Cardiac muscle cell (in vitro differentiated cells and primary cell): ENCODE results near the gene TAS2R40. TPM values are rescaled to one million over a fixed set of nuclear protein-coding genes. Genes with fewer than 3 reads are reported as not detected.

Experiments
- DNase-seq, 2 donors: peaks; one replicate each; pipeline versions ENCODE4 v3.0.0 to v3.0.0-alpha.2; 2010 to 2017; ENCODE audit warnings: low read depth in 1 of 2, low spot score in 1 of 2
- H3K27ac ChIP-seq: fragments of 200-600 bp; sonication (generic); 2 replicates; pipeline ENCODE4 v1.5.1; 2016
- H3K27me3 ChIP-seq: fragments of 200-600 bp; sonication (generic); 2 replicates; pipeline ENCODE4 v1.6.0; 2016; ENCODE audit warnings: control low read depth
- H3K36me3 ChIP-seq: fragments of 200-600 bp; sonication (generic); 2 replicates; pipeline ENCODE4 v1.5.1; 2016; ENCODE audit warnings: control low read depth
- H3K4me1 ChIP-seq: fragments of 200-600 bp; sonication (generic); 2 replicates; pipeline ENCODE4 v1.8.1; 2017; ENCODE audit warnings: low read depth, mild to moderate bottlenecking, mixed run types
- H3K4me3 ChIP-seq: fragments of 200-600 bp; sonication (generic); 2 replicates; pipeline ENCODE4 v1.5.1; 2016; ENCODE audit warnings: mild to moderate bottlenecking
- H3K9me3 ChIP-seq: fragments of 200-600 bp; sonication (generic); 2 replicates; pipeline ENCODE4 v1.5.1; 2017; ENCODE audit warnings: low read depth, mild to moderate bottlenecking, control low read depth
- polyA plus RNA-seq: library from polyadenylated mRNA; unstranded; fragments of >200 nt; fragmentation: Nextera tagmentation; extraction: Ambion mirVana; gene quantifications from 2 replicates; pipeline ENCODE4 v1.2.1, GENCODE V29; 2016
- total RNA-seq: library from RNA; depleted of rRNA; stranded (reverse); fragments of >200 nt; gene quantifications from 2 replicates; pipeline ENCODE4 v1.2.3, GENCODE V29; 2016
- TF ChIP-seq, protein P1 (sequence below): IDR thresholded peaks from 2 replicates; pipeline ENCODE4 v1.5.1; 2012; ENCODE audit warnings: low read depth, mild to moderate bottlenecking, low read length

The TAS2R40 gene
- total and polyA plus RNA-seq, 2 experiments from 2014 or later, result not detected

DNA sequence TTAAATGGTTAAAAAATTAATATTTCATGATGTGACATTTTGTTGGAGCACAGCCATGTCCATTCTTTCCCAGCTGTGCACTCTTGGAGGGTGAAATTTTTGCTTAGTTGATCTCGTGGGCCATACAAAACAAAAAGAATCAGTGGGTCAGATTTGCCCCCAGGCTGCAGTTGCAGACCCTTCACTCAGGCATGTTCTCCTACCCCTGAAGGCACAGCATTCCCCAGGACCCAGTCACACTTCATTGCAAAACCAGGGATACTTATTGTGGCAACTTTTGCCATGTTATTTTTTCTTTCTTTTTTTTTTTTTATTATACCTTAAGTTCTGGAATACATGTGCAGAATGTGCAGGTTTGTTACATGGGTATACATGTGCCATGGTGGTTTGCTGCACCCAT is 6.0 kb downstream of the TAS2R40 start:
- TF ChIP-seq, protein P1, sequence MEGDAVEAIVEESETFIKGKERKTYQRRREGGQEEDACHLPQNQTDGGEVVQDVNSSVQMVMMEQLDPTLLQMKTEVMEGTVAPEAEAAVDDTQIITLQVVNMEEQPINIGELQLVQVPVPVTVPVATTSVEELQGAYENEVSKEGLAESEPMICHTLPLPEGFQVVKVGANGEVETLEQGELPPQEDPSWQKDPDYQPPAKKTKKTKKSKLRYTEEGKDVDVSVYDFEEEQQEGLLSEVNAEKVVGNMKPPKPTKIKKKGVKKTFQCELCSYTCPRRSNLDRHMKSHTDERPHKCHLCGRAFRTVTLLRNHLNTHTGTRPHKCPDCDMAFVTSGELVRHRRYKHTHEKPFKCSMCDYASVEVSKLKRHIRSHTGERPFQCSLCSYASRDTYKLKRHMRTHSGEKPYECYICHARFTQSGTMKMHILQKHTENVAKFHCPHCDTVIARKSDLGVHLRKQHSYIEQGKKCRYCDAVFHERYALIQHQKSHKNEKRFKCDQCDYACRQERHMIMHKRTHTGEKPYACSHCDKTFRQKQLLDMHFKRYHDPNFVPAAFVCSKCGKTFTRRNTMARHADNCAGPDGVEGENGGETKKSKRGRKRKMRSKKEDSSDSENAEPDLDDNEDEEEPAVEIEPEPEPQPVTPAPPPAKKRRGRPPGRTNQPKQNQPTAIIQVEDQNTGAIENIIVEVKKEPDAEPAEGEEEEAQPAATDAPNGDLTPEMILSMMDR, result no peak
- no peak for DNase-seq
- Histone ChIP-seq H3K36me3 (no peaks in the 10 kb centered on the region), H3K9me3 (no peaks in the 10 kb centered on the region), H3K27me3 (peaks cover under 1% of the 10 kb centered on the region), H3K4me1 (no peaks in the 10 kb centered on the region), H3K27ac (no peak overlapping the region), H3K4me3 (no peak overlapping the region)

DNA sequence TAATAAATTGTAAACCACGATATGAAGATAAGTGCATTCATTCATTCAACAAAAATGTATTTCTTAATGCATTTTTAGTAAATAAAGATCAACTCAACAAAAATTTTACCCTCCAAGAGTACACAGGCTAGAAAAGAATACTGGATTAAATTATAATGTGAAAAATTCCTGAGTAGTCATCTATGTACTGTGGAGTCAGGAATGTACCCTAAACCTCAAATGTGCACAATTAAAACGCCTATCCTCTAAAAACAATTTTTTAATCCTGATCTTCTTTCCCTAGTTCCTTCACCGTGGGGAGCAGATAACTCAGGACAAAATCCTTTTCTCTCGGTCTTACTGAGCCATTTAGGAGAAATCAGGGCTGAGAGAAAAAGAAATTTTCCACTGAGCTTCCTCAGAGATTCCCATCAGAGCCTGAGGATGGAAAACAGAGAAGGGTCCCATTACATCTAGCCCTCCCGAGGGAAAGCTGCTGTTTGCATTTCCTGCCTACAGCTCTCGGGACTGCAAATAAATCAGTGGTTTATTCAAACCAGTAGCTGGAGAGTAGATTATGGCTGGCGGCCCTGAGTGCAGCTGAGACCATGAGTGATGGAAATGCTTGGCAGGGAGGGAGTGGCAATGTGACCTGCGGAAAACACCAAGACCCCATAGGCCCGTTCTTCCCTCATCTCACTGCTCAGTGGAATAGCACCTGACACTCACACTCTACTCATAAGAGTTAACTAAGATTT is 7.4 kb downstream of the TAS2R40 start:
- peak in 1 of 2 donors; percentile 30 for DNase-seq
- TF ChIP-seq, protein P1, result no peak
- Histone ChIP-seq H3K9me3 (no peaks in the 10 kb centered on the region), H3K27me3 (no peaks in the 10 kb centered on the region), H3K27ac (no peak overlapping the region), H3K4me1 (no peaks in the 10 kb centered on the region), H3K4me3 (no peak overlapping the region), H3K36me3 (no peaks in the 10 kb centered on the region)

DNA sequence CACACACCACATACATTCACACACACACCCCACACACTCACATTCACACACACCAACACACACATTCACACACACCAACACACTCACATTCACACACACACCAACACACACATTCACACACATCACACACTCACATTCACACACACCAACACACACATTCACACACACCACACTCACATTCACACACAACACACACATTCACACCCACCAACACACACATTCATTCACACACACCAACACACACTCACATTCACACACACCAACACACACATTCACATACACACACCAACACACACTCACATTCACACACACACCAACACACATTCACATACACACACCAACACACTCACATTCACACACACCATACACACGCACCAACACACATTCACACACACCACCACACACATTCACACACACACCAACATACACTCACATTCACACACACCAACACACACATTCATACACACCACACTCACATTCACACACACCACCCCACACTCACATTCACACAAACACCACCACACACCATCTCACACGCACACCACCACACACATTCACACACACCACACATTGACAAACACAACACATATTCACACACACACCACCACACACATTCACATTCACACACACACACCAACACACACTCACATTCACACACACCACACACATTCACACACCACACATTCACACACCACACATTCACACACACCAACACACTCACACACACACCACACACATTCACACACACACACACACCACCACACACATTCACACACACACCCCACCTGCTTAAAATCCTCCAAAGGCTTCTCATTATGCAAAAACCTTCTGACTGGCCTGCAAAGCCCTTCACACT is 9.0 kb downstream of the TAS2R40 start:
- Histone ChIP-seq H3K36me3 (no peaks in the 10 kb centered on the region), H3K4me3 (no peak overlapping the region), H3K4me1 (no peaks in the 10 kb centered on the region), H3K27me3 (no peaks in the 10 kb centered on the region), H3K27ac (no peak overlapping the region), H3K9me3 (no peaks in the 10 kb centered on the region)
- no peak for DNase-seq
- TF ChIP-seq, protein P1, result no peak

DNA sequence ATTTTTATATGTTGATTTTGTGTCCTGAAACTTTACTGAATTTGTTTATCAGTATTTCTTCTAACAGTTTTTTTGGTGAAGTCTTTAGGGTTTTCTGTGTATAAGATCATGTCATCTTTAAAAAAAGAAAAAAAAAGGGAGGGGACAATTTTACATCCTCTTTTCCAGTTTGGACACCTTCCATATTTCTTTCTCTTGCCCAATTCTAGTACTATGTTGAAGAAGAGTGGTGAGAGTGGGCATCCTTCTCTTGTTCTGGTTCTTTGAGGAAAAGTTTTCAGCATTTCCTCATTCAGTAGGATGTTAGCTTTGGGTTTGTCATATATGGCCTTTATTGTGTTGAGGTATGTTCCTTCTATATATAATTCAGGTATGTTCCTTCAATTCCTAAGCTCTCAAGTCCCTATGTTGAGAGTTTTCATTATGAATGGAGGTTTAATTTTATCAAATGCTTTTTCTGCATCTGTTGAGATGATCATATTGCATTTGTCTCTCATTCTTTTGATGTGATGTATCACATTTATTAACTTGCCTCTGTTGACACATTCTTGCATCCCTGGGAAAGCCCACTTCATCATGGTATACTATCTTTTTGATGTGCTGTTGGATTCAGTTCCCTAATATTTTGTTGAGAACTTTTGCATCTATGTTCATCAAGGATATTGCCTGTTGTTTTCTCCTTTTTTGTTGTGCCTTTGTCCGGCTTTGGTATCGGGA is 12.1 kb downstream of the TAS2R40 start:
- Histone ChIP-seq H3K27me3 (no peaks in the 10 kb centered on the region), H3K36me3 (no peaks in the 10 kb centered on the region), H3K4me3 (no peak overlapping the region), H3K27ac (no peak overlapping the region), H3K9me3 (no peaks in the 10 kb centered on the region), H3K4me1 (no peaks in the 10 kb centered on the region)
- DNase-seq, result no peak
- TF ChIP-seq, protein P1, result no peak

DNA sequence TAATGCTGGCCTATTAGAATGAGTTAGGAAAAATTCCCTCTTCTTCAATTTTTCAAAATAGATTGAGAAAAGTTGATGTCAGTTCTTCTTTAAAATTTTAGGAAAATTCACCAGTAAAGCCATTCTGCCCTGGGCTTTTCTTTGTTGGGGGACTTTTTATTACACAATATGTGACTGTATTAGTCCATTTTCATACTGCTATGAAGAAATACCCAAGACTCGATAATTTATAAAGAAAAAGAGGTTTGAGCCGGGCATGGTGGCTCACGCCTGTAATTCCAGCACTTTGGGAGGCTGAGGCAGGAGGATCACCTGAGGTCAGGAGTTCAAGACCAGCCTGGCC is 12.7 kb downstream of the TAS2R40 start:
- no peaks in the 10 kb centered on the region for H3K9me3 ChIP-seq
- no peaks in the 10 kb centered on the region for H3K27me3 ChIP-seq
- no peak overlapping the region for H3K27ac ChIP-seq
- DNase-seq, result no peak
- TF ChIP-seq, protein P1, result no peak
- no peaks in the 10 kb centered on the region for H3K4me1 ChIP-seq
- no peaks in the 10 kb centered on the region for H3K36me3 ChIP-seq
- no peak overlapping the region for H3K4me3 ChIP-seq
